Activated CD4-positive, alpha-beta T cell treated with anti-CD3 and anti-CD28 coated beads for 24 hours (primary cell): ENCODE measurements around the gene OXER1.
A peak's percentile ranks its signal among the peaks of the same experiment; 100 is the strongest.
"Not testable (repeated sequence)": the region's sequence is repeated elsewhere in the genome, so short reads cannot be mapped to it uniquely, and the experiment has no call there.

Experiments
- DNase-seq, 2 donors: peaks; one replicate each; pipeline ENCODE4 v3.0.0-alpha.2; 2020; ENCODE audit warnings: low read depth in 2 of 2

The OXER1 gene

DNA sequence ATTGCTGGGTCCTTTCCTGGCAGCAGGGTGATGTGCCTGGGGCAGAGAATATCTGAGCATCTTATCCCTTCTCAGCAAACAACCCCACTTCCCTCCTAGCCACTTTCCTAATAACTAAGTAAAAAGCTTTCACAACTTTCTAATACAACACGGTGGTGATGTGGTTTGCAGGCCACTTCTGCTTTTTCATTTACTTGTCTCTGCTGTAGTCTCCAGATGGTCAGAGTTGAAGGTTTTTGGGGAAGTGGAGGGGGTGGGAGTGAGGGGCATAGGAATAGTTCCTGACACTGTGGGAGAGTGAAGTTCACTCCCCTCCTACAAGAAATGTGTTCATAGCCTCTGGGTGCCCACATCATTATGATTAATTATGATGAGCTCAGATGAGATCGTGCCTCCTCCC, 11.6 kb downstream of the OXER1 start:
- DNase-seq = no peak

DNA sequence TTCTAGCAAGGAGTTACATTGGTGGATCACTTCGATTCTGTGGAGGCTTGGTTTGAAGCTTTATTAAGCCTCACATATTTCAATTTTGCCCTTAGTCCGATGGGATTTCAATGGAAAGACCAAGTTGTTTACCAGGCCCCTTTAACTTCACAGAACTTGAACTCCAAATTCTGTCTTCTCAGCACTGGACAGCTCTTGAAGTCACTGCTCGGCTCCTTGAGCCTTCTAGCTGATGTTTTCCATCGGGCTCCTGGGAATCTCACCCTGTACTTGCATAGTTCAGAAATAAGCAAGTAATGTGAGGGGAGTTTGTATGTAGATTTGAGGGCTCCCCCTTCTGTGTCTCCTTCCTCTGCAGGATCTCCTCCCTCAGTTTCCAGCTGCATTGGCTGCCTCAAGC, 15.1 kb downstream of the OXER1 start:
- DNase-seq = no peak

DNA sequence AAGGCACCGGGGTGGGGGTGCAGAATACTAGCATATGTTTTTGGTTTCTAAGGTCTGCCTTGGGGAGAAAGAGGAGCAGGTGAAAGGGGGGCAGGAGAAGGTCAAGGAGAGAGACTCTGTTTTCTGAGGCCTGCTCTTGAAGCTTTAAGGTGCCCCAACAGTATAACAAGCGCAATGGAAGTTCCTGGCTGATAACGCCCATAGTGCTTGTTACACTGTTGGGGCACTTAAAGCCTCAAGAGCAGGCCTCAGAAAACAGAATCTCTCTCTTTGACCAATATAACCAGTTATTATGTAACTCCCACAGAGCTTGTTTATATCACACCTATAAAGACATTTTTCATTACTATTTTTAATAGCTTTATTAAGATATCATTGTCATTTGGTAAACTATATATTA, 16.5 kb downstream of the OXER1 start:
- DNase-seq = no peak

DNA sequence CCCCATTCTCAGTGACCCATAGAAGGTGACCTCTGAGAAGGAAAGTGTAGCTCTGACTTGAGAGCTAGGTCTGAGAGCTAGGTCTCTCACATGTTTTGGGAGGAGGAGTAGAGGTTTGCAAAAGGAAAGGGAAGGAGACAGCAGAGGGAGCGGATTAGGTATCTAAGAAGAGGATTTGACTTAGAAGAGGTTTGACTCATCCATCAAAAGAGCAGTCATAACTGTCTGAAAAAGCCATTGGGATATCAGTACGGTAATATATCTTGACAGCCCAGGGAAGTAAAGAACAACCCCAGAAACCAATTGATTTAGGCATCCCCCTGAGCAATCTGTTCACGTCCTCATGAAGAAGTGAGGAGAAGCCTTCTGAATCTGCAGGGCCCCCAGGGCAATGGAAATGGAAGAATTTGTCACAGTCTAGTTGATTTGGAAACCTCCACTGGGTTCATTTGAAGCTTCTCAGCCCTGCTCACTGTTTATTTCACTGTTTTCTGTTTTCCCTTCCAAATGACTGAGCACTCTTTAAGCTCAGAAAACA, 19.3 kb downstream of the OXER1 start:
- DNase-seq = no peak

DNA sequence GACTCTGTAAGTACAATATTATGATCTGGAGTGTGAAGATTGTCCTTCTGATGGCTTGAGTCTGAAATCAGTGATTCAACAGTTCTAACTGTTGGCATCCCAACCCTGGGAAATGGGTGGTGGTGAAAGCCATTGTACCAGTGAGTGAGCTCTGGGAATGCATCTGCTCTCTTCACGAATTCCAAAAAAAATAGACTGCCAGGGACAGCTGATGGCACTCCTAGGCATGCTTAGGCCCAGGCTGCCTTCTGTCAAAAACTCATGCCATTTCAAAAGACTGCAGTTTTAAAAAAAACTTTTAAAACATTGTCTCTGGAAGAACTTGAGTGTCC, 20.3 kb downstream of the OXER1 start:
- no peak for DNase-seq

DNA sequence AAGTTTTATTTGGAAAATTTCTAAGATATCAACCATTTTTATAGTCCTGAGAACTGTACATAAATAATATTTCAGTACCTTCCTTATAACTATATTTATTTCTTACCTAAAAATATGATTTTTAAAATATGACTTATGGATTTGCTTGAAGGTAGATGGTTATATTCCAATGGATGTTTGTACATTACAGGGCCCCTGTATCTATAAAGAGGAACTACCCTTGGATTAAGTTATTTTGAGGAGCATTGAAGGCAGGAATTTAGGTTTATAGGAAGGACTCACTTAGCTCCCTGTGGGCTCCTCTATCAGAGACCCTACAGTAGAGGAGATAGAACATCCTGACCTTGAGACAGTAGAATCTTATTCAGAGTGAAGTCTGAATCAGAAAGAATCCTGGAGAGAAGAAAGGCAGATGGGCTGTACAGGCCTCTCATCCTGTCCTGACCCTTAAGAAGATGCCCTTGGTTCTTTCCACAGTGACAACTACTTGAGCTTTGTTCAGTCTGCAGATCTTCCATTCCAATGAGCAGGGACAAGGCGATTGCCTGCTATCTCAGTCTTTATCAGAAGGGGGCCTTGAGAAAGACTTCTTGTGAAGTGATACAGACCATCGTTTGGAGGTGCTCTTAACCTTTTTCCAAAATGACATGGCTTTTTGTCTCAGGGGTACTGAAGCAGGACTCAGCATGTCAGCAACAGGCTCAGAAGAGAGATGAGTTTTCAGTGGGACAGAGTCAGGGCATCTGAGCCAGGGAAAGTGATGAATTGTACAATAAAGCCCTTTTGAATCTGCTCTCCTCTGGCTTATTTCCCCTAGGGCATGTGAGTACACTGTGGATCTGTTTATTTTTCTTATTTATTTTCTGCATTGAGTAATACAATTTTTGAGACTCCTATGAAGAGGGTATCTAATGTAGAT, 20.9 kb downstream of the OXER1 start:
- no peak for DNase-seq

DNA sequence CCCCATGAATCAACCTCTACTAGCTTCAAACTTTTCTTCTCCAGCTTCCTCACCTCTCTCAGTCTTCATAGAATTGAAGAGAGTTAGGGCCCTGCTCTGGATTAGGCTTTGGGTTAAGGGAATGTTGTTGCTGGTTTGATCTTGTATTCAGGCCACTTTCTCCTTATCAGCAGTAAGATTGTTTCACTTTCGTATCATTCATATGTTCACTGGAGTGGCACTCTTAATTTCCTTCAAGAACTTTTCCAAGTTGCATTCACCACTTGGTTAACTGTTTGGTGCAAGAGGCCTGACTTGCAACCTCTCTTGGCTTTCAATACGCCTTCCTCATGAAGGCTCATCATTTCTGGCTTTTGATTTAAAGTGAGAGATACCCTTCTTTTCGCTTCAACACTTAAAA, 22.8 kb downstream of the OXER1 start:
- DNase-seq = no peak

DNA sequence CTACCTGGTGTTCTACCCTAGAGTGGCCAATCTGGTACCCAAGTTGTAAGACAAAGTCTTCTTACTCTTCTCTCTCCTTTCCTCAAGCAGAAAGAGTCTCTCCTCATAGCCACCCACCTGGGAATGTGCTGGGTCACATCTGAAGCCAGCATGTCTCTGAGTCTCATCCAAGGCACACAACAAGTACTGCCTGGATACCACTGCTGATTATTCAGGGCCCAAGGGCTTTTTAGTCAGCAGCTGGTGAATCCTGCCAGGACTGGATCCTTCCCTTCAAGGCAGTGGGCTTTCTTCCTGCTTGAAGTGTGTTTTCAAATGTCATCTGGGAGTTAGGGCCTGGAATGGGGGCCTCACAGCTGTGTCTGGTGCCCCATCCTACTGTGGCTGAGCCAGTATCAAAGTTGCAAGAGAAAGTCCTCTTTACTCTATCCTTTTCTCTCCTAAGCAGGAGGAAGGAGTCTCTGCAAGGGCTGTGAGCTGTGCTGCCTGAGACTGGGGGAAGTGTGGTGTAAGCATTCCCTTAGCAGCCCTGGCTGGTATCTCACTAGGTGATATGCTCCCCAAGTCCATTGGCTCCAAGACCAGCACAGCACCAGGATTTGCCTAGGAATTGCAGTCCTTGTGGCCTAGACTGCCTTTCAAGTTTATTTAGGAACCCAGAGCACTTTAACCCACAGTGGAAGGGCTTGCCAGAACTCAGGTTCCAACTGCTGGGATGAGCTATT, 27.2 kb downstream of the OXER1 start:
- DNase-seq = no peak

DNA sequence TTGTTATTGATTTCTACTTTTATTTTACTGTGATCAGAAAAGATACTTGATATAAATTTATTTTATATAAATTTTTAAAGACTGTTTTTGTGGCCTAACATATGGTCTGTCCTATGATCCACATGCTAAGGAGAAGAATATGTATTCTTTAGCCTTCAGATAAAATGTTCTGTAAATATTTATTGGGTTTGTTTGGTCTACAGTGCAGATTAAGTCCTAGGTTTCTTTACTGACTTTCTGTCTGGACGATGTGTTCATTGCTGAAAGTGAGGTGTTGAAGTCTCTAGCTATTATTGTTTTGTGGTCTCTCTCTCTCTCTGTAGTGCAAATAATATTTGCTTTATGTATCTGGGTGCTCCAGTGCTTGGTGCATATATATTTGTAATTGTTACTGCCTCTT, 30.1 kb downstream of the OXER1 start:
- DNase-seq = no peak

DNA sequence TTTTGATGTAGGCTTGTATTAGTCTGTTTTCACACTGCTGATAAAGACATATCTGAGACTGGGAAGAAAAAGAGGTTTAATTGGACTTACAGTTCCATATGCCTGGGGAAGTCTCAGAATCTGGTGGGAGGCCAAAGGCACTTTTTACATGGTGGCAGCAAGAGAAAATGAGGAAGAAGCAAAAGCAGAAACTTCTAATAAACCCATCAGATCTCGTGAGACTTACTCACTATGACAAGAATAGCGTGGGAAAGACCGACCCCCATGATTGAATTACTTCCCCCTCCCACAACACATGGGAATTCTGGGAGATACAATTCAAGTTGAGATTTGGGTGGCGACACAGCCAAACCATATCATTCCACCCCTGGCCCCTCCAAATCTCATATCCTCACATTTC, 32.6 kb downstream of the OXER1 start:
- DNase-seq = not testable (repeated sequence)

DNA sequence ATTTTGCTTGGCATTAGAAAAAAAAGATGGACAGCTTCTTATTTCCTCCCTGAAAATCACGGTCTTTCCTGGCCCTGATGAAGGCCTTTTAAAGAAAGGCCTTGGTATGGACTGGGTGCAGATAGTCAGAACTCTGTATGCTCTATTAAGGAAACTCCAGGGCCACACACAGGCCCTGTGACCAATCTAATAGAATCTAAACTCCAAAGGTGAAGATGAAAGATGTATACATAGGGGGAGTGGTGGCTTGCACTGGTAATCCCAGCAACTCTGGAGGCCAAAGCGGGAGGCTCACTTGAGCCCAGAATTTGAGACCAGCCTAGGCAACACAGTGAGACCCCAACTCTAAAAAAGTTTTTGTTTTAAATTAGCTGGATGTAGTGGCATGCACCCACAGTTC, 37.3 kb downstream of the OXER1 start:
- no peak for DNase-seq

DNA sequence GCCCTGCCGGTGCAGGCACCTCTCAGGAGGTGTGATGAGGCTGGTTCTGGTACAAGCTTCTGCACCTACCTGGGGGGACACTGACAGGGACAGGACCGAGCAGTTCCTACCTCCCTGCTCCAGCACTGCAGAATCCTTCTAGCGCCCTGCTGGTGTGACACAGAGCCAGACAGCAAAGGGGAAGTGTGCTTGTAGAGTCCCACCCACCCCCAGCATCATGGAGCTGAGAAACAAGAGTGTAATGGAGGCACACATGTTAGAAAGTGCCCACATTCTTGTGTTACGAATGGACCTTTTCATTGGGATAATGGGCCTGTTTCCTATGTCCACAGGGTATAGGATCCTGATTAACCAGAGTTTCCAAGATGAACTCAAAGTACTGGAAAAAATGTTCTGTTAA, 38.3 kb downstream of the OXER1 start:
- no peak for DNase-seq

DNA sequence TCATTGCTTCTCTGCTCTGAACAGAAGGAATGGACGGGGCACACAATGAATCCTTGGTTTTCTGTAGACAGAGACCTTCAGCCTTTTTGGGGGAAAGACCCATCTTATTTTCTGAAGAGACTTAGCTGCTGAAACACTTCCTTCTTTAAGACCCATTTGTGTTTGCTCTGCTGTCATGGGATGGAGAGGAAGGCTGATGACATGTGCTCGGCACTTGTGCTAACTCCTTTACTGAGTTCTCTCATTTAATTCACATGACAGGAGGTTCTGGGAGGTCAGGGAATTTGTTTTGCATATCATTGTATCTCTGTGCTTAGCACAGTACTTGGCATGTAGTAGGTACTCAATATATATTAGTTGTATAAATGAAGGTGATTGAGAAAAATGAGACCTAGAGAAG, 39.0 kb downstream of the OXER1 start:
- DNase-seq = no peak

DNA sequence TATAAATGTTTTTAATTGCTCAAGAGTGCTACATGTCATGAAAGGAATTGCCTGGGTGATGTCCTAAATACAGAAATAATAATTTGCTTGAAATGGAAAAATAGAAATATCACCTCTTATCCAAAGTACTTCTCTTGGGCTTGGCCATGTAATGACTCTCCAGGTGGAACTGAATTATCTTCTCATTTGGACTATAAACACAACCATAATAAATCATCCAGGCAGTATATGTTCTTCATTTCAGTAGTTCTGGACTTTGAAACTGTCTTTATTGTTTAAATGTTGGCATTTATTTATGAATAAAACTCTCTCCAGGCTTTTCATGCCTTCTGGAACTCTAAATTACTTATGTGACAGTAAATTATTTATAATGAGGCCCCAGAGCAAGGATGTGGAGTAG, 40.5 kb downstream of the OXER1 start:
- DNase-seq = no peak

DNA sequence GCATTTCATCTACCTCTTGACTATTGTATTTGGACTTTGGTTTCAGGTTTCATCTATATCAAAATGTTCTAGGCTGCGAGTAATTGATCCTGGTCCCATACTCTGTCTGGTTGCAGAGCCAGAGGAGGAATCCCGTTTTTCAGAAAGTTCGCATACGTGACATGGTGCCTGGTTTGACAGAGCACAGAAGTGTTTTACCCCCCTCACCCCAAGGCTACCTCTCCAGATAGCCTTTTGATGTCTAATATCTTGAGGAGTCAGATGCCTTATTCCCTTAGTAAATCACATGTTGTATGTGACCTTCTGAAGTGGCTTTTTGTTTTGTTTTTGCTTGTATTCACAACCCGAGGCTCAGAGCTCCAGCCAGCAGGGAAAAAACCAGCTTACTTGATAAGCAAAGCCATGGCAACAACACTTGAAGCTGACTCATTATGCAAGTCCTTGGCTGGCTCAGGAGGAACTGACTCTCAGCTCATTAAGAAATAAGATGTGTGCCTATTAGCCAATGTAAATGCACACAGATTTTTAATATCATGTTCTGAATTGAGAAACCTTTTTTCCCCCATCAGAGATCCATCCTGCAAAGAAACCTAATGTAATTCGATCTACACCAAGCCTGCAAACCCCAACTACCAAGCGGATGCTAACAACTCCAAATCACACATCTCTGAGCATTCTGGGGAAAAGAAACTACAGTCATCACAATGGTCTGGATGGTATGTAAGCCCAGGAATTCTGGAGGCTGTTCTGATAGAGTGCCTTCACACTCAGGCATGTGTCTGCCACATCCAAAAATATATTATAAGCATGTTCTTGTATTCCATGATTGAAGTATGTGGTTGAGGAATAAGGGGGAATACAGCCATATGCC, 41.4 kb downstream of the OXER1 start:
- peak in 1 of 2 donors; percentile 1 for DNase-seq

DNA sequence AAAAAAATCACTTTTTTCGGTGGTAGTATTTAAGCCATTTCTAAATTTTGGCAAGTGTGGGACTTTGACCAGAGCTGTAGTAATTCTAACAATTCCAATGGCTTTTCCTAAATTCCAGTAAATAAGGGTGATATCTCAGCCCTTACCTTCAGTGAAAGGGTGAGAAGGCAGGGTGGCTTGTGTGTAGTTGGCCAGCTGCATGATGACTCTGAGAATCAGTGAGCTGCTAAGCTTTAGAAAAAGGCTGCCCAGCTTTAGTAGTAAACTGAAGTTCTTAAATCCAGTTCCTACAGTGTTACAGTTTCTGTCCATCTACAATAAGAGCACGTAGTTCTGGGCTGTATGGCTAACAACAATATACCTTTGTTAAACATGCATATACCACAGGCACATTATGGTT, 42.0 kb downstream of the OXER1 start:
- DNase-seq = no peak

DNA sequence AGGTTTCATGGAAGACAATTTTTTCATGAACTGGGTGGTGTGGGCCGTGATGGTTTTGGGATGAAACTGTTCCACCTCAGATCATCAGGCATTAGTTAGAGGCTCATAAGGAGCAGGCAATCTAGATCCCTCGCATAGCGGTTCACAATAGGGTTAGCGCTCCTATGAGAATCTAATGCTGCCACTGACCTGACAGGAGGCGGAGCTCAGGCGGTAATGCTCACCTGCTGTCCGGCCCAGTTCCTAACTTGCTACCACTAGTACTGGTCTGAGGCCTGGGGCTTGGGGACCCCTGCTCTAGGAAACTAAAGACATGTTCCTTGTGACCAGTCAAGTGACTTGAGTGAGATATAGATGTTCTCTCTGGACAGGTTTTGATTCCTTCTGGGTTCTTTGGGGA, 49.2 kb downstream of the OXER1 start:
- no peak for DNase-seq

DNA sequence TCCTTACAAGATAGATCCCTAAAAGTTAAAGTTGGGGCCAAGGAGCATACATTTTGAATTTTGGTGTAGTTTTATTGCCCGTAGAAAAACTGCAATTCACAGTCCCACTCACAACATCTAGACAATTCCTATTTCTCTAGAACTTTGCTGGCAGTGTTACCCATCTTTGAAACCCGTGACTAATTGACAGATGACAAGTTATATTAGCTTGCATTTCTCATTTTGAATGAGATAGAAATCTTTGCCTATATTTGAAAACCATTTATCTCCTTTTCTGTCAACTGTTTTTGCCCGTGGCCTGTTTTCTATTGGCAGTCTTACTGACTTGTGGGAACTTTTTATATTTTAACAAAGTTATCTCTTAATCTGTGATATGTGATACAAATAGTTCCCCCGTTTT, 50.0 kb downstream of the OXER1 start:
- DNase-seq = no peak

DNA sequence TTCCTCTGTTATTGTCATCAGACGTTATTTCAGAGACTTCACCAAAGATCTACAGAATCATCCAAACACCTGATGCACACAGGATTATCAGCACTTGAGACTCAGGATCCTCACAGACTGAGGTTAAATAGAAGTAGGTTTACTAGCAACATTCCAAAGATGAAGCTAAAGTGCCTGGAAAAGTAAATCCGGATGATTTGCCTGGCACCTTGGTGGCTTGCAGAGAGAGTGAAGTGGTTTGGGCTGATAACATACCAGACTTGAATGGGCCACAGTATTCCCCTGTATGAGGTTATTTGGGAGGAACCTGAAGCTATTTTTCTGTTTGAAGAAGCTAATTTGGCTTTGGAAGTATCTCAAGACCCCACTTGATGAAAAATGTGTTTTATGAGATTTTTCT, 51.0 kb downstream of the OXER1 start:
- no peak for DNase-seq
